MM.1S (cell line): ENCODE results near the gene SRGAP3.

Experiments used
- CTCF ChIP-seq: fragments of 300-600 bp; sonication (generic); IDR thresholded peaks from 2 replicates; pipeline ENCODE4 v1.5.1; 2016; ENCODE audit warnings: antibody characterized with exemption, low read length, mixed read lengths
- EZH2 ChIP-seq: fragments of 300-600 bp; sonication (generic); optimal IDR thresholded peaks from 2 replicates; pipeline ENCODE3; 2017; ENCODE audit warnings: low read depth, mild to moderate bottlenecking, antibody characterized with exemption, low read length, mixed read lengths

GRCh38 chr3:9184461-9184835, 65.0 kb downstream of the SRGAP3 start:
- no peak for TF ChIP-seq CTCF
- TF ChIP-seq EZH2: no peak
